H1 (cell line): ENCODE measurements around the gene LENG9. TPM values are rescaled to one million over a fixed set of nuclear protein-coding genes. Genes with fewer than 3 reads are reported as not detected.

ENCODE experiments used
- CTCF ChIA-PET: fragments of 300-600 bp; sonication (Branson Sonifier 250); formaldehyde crosslinking; loops from one replicate; lab custom pipeline; 2021; ENCODE audit not compliant: partially characterized antibody; lab: Charles Lee
- POLR2A ChIA-PET: fragments of 300-600 bp; sonication (Branson Sonifier 250); formaldehyde crosslinking; loops from one replicate; lab custom pipeline; 2021; ENCODE audit warnings: inconsistent platforms; ENCODE audit not compliant: partially characterized antibody; lab: Charles Lee
- DNase-seq, 2 experiments: peaks; one replicate each; pipeline versions ENCODE4 v3.0.0 to v3.0.0-alpha.2; 2010 to 2022; ENCODE audit warnings: low spot score in 2 of 2, low read depth in 1 of 2, mixed read lengths in 1 of 2
- FAIRE-seq: peaks from 2 replicates; lab custom pipeline; 2011; peaks lifted over from hg19 to GRCh38; lab: Jason Lieb, UNC
- H2AFZ ChIP-seq: 2 replicates; pipeline ENCODE4 v1.8.1; 2012; ENCODE audit warnings: low read length, inconsistent platforms
- H2AK5ac ChIP-seq: 2 replicates; pipeline ENCODE4 v1.6.1; 2013; ENCODE audit warnings: low read depth, low read length
- H2BK120ac ChIP-seq: replicated peaks from 2 replicates; pipeline ENCODE3; 2013; ENCODE audit warnings: low read depth, low read length, inconsistent platforms
- H2BK12ac ChIP-seq: 2 replicates; pipeline ENCODE4 v1.6.1; 2013; ENCODE audit warnings: low read depth, low read length
- H2BK15ac ChIP-seq: 2 replicates; pipeline ENCODE4 v1.6.1; 2013; ENCODE audit warnings: low read length
- H2BK20ac ChIP-seq: 2 replicates; pipeline ENCODE4 v1.6.1; 2013; ENCODE audit warnings: low read length
- H2BK5ac ChIP-seq: 2 replicates; pipeline ENCODE4 v1.6.1; 2013; ENCODE audit warnings: low read depth, low read length
- H3K14ac ChIP-seq: 2 replicates; pipeline ENCODE4 v1.6.1; 2013; ENCODE audit warnings: inconsistent platforms; ENCODE audit not compliant: insufficient read length
- H3K18ac ChIP-seq: 2 replicates; pipeline ENCODE4 v1.6.1; 2013; ENCODE audit warnings: low read length; ENCODE audit errors: extremely low read depth
- H3K23ac ChIP-seq: 2 replicates; pipeline ENCODE4 v1.6.1; 2013; ENCODE audit warnings: inconsistent platforms; ENCODE audit not compliant: insufficient read length
- H3K23me2 ChIP-seq: 2 replicates; pipeline ENCODE4 v1.6.1; 2013; ENCODE audit warnings: low read depth, low read length
- H3K27ac ChIP-seq: 2 replicates; pipeline ENCODE4 v1.6.1; 2011; ENCODE audit warnings: low read depth, low read length, inconsistent platforms
- H3K27me3 ChIP-seq, 4 experiments: replicated peaks in 1 of 4; 1 replicate in 1 of 4; 2 replicates in 3 of 4; pipeline versions ENCODE4 v1.6.1 to v1.8.1; 2011 to 2013; ENCODE audit warnings: low read length in 3 of 4, mild to moderate bottlenecking in 3 of 4, inconsistent platforms in 2 of 4, mixed read lengths in 2 of 4, moderate library complexity in 1 of 4; ENCODE audit not compliant: control insufficient read depth in 3 of 4, insufficient read depth in 3 of 4; ENCODE audit errors: extremely low read depth in 1 of 4
- H3K36me3 ChIP-seq, 4 experiments: 2 replicates each; pipeline versions ENCODE4 v1.6.1 to v1.8.1; 2011 to 2013; ENCODE audit warnings: mild to moderate bottlenecking in 4 of 4, low read length in 3 of 4, moderate library complexity in 2 of 4, control low read depth in 1 of 4, inconsistent platforms in 1 of 4; ENCODE audit not compliant: insufficient read depth in 4 of 4, control insufficient read depth in 2 of 4
- H3K4ac ChIP-seq: replicated peaks from 2 replicates; pipeline ENCODE3; 2013; ENCODE audit warnings: low read length, low read depth, mixed read lengths, inconsistent platforms; ENCODE audit not compliant: insufficient read length
- H3K4me1 ChIP-seq, 4 experiments: replicated peaks in 1 of 4; 1 replicate in 1 of 4; 2 replicates in 3 of 4; pipeline versions ENCODE4 v1.6.1 to v1.8.1; 2011 to 2013; ENCODE audit warnings: low read length in 3 of 4, inconsistent platforms in 2 of 4, mixed read lengths in 1 of 4; ENCODE audit not compliant: insufficient read depth in 4 of 4, control insufficient read depth in 3 of 4
- H3K4me2 ChIP-seq, 2 experiments: 2 replicates each; pipeline versions ENCODE4 v1.6.1 to v1.8.1; 2011 to 2013; ENCODE audit warnings: low read depth in 2 of 2, low read length in 2 of 2, control low read depth in 1 of 2, inconsistent platforms in 1 of 2, mild to moderate bottlenecking in 1 of 2; ENCODE audit not compliant: insufficient read depth in 1 of 2
- H3K4me3 ChIP-seq, 4 experiments: fragments of 200-600, 300-600 bp in 1 of 4; sonication (generic), shearing (Covaris generic), sonication (Bioruptor Twin) in 1 of 4; 2 replicates each; pipeline versions ENCODE4 v1.5.1 to v1.8.1; 2011 to 2016; ENCODE audit warnings: low read length in 4 of 4, low read depth in 3 of 4, control low read depth in 2 of 4, inconsistent platforms in 2 of 4, mild to moderate bottlenecking in 2 of 4, mixed read lengths in 1 of 4, moderate library complexity in 1 of 4; ENCODE audit not compliant: insufficient read depth in 2 of 4; ENCODE audit errors: extremely low read depth in 1 of 4
- H3K56ac ChIP-seq: replicated peaks from 2 replicates; pipeline ENCODE3; 2013; ENCODE audit warnings: low read depth, mild to moderate bottlenecking, mixed read lengths, low read length, inconsistent platforms; ENCODE audit not compliant: insufficient read length
- H3K79me1 ChIP-seq: 2 replicates; pipeline ENCODE4 v1.6.1; 2013; ENCODE audit warnings: low read depth, low read length, control low read depth
- H3K79me2 ChIP-seq, 2 experiments: 2 replicates each; pipeline versions ENCODE4 v1.6.1 to v1.8.1; 2012 to 2013; ENCODE audit warnings: low read length in 2 of 2, mild to moderate bottlenecking in 2 of 2, inconsistent platforms in 1 of 2; ENCODE audit not compliant: insufficient read depth in 2 of 2, control insufficient read depth in 1 of 2
- H3K9ac ChIP-seq, 4 experiments: replicated peaks in 1 of 4; 1 replicate in 1 of 4; 2 replicates in 3 of 4; pipeline versions ENCODE4 v1.6.1 to v1.8.1; 2011 to 2013; ENCODE audit warnings: low read depth in 3 of 4, low read length in 3 of 4, control low read depth in 2 of 4, mild to moderate bottlenecking in 2 of 4, moderate library complexity in 2 of 4, inconsistent platforms in 1 of 4; ENCODE audit errors: extremely low read depth in 1 of 4
- H3K9me3 ChIP-seq, 2 experiments: 2 replicates each; pipeline versions ENCODE4 v1.6.1 to v1.8.1; 2012 to 2013; ENCODE audit warnings: mild to moderate bottlenecking in 2 of 2, moderate library complexity in 2 of 2, control low read depth in 1 of 2, inconsistent platforms in 1 of 2, low read depth in 1 of 2, low read length in 1 of 2, mixed read lengths in 1 of 2; ENCODE audit not compliant: insufficient read depth in 2 of 2
- H4K20me1 ChIP-seq, 2 experiments: replicated peaks in 1 of 2; 2 replicates each; pipeline versions ENCODE3 to v1.8.1; 2011 to 2013; ENCODE audit warnings: inconsistent platforms in 2 of 2, low read length in 2 of 2, mild to moderate bottlenecking in 1 of 2; ENCODE audit not compliant: insufficient read depth in 2 of 2, control insufficient read depth in 1 of 2
- H4K5ac ChIP-seq: 2 replicates; pipeline ENCODE4 v1.6.1; 2013; ENCODE audit warnings: low read length, low read depth, mixed read lengths, inconsistent platforms; ENCODE audit not compliant: insufficient read length
- H4K8ac ChIP-seq: 2 replicates; pipeline ENCODE4 v1.8.0; 2013; ENCODE audit warnings: mild to moderate bottlenecking, moderate library complexity, low read length, inconsistent platforms; ENCODE audit not compliant: insufficient read depth; ENCODE audit errors: extremely low read depth
- H4K91ac ChIP-seq: replicated peaks from 2 replicates; pipeline ENCODE3; 2013; ENCODE audit warnings: low read length, mixed read lengths, inconsistent platforms; ENCODE audit not compliant: insufficient read length
- KDM1A ChIP-seq: fragments of 200-600, 300-600 bp; sonication (generic); IDR thresholded peaks from 2 replicates; pipeline ENCODE4 v1.7.1; 2016; ENCODE audit warnings: mild to moderate bottlenecking, low read length, borderline replicate concordance
- PHF8 ChIP-seq: fragments of 200-600 bp; sonication (generic); conservative IDR thresholded peaks from 2 replicates; pipeline ENCODE4 v1.7.1; 2012; ENCODE audit warnings: low read depth, mild to moderate bottlenecking, inconsistent platforms, low read length, moderate library complexity
- POLR2AphosphoS5 ChIP-seq: IDR thresholded peaks from 2 replicates; pipeline ENCODE4 v1.6.1; 2011; ENCODE audit warnings: low read depth, low read length
- RFX5 ChIP-seq: IDR thresholded peaks from 2 replicates; pipeline ENCODE4 v1.6.1; 2011; ENCODE audit warnings: low read depth, low read length, improper control_type of control experiment, borderline replicate concordance
- TAF1 ChIP-seq: IDR thresholded peaks from 2 replicates; pipeline ENCODE4 v1.6.1; 2011; ENCODE audit warnings: mild to moderate bottlenecking, low read depth, low read length
- WGBS, 2 experiments: shearing (Covaris generic) in 1 of 2; methylation state at CpG; one replicate each; pipeline versions ENCODE4 v1.1.6 to v1.1.7; 2013 to 2015; ENCODE audit warnings: low lambda C conversion rate in 2 of 2, mixed read lengths in 2 of 2, inconsistent platforms in 1 of 2, low coverage in 1 of 2, missing lambda C conversion rate in 1 of 2; ENCODE audit not compliant: insufficient replicate concordance in 2 of 2, insufficient coverage in 1 of 2, insufficient read length in 1 of 2; ENCODE audit errors: extremely low coverage in 1 of 2, missing lambda C conversion rate in 1 of 2; 5-methylcytosine and 5-hydroxymethylcytosine counted together
- polyA plus RNA-seq, 7 experiments: library from polyadenylated mRNA; depleted of rRNA in 3 of 7; stranded (reverse) in 5 of 7; unstranded in 2 of 7; fragments of >200 nt in 5 of 7; fragments of 200-250 nt in 2 of 7; gene quantifications; 1 replicate in 5 of 7; 2 replicates in 1 of 7; 4 replicates in 1 of 7; pipeline versions ENCODE4 v1.2.1 to v1.2.3, GENCODE V29; 2011 to 2013; ENCODE audit warnings: missing spikeins in 2 of 7, mixed read lengths in 2 of 7
- total RNA-seq: library from RNA; stranded (reverse); fragmentation: NEBNext Ultra II Directional; extraction: Animal tissue kit (Norgen Biotek cat#: 25700); gene quantifications from 2 replicates; pipeline ENCODE4 v1.2.1, GENCODE V29; 2021
- TF ChIP-seq, protein P1 (sequence below): IDR thresholded peaks from 2 replicates; pipeline ENCODE4 v1.6.1; 2012; ENCODE audit warnings: inconsistent platforms
- TF ChIP-seq, protein P2 (sequence below), 3 experiments: IDR thresholded peaks; 1 replicate in 2 of 3; 2 replicates in 1 of 3; pipeline versions ENCODE4 v1.5.1 to v1.6.1; 2011; ENCODE audit warnings: low read length in 3 of 3, mild to moderate bottlenecking in 3 of 3, inconsistent platforms in 2 of 3, low read depth in 1 of 3, moderate library complexity in 1 of 3; ENCODE audit not compliant: insufficient read depth in 1 of 3; ENCODE audit errors: control extremely low read depth in 1 of 3

LENG9 gene
- total and polyA plus RNA-seq, 2 of the 8 experiments (the other 6 are each of a cell fraction or from before 2014, with no cell fraction given) = 1.6 to 3.9 TPM

- Histone ChIP-seq H3K36me3 (peaks cover 14 to 37% (median 20%) of the 10 kb centered on the region in 4 experiments; a peak in 7 of 8 replicates), H3K9ac (peak overlapping the region; percentile 25 to 77 (median 74); a peak in 5 of 7 replicates), H2BK5ac (peak overlapping the region; percentile 86), H2BK15ac (no peak overlapping the region; the same call in 1 of the 2 replicates), H3K79me2 (peaks cover 0 to 4% of the 10 kb centered on the region in 2 experiments; a peak in 1 of 4 replicates), H3K4me1 (peaks cover 0 to 8% (median 5%) of the 10 kb centered on the region in 4 experiments; a peak in 5 of 7 replicates), H3K27me3 (peaks cover 0 to 11% (median 5%) of the 10 kb centered on the region in 4 experiments; a peak in 5 of 7 replicates), H3K23ac (no peak overlapping the region), H2BK120ac (no peak overlapping the region), H3K9me3 (no peaks in the 10 kb centered on the region), H4K5ac (peak overlapping the region; percentile 83), H2AK5ac (no peak overlapping the region), H3K4me2 (peak overlapping the region; percentile 35 to 95), H2BK12ac (0 out of 2 replicates have a peak overlapping the region, but pooled peaks have one; percentile 27), H4K20me1 (peaks cover 4 to 26% of the 10 kb centered on the region in 2 experiments), H3K18ac (peak overlapping the region; percentile 95), H2BK20ac (no peak overlapping the region), H4K91ac (peak overlapping the region; percentile 81), H3K4me3 (peak overlapping the region; percentile 68 to 87 (median 80)), H3K56ac (peak overlapping the region; percentile 82), H3K14ac (no peak overlapping the region), H3K4ac (peak overlapping the region; percentile 97), H4K8ac (peak overlapping the region; percentile 91), H2AFZ (no peak overlapping the region), H3K23me2 (peaks cover 8% of the 10 kb centered on the region; the same call in 1 of the 2 replicates), H3K79me1 (peaks cover 15% of the 10 kb centered on the region), H3K27ac (peak overlapping the region; percentile 75)
- FAIRE-seq (no peak), DNase-seq (peak in 1 of 2 experiments; percentile 83)
- CTCF ChIA-PET = interaction anchor here (0.6 to 2.0 kb wide), 8 partner anchors 10 to 877 kb away, joined by 3 to 13 read pairs (median 4); partner anchors contain the start of genes CDC42EP5, KMT5C and TTYH1
- 5% methylated on average over 67 of the region's 91 CpGs; no CpG with 5 or more reads in 1 of the 2 experiments for WGBS, 2 experiments
- POLR2A ChIA-PET = interaction anchor here (0.6 to 6.7 kb wide), 22 partner anchors 11 to 1084 kb away, joined by 3 to 129 read pairs (median 4); partner anchors contain the start of genes CDC42EP5, LENG8 and RPS9
- TF ChIP-seq TAF1 = peak; percentile 60
- TF ChIP-seq, protein P1, sequence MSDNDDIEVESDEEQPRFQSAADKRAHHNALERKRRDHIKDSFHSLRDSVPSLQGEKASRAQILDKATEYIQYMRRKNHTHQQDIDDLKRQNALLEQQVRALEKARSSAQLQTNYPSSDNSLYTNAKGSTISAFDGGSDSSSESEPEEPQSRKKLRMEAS = peak; percentile 94
- no peak for TF ChIP-seq RFX5
- TF ChIP-seq, protein P2, sequence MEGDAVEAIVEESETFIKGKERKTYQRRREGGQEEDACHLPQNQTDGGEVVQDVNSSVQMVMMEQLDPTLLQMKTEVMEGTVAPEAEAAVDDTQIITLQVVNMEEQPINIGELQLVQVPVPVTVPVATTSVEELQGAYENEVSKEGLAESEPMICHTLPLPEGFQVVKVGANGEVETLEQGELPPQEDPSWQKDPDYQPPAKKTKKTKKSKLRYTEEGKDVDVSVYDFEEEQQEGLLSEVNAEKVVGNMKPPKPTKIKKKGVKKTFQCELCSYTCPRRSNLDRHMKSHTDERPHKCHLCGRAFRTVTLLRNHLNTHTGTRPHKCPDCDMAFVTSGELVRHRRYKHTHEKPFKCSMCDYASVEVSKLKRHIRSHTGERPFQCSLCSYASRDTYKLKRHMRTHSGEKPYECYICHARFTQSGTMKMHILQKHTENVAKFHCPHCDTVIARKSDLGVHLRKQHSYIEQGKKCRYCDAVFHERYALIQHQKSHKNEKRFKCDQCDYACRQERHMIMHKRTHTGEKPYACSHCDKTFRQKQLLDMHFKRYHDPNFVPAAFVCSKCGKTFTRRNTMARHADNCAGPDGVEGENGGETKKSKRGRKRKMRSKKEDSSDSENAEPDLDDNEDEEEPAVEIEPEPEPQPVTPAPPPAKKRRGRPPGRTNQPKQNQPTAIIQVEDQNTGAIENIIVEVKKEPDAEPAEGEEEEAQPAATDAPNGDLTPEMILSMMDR (IDR thresholded peaks at IDR 0.05; ENCODE audit: control extremely low read depth in 1 of 3, insufficient read depth in 1 of 3, low read depth in 1 of 3, low read length in 3 of 3) = peak; percentile 44 to 65 (median 55)
- TF ChIP-seq PHF8 = peak; percentile 47
- no peak for TF ChIP-seq KDM1A
- TF ChIP-seq POLR2AphosphoS5 = peak; percentile 65
Measured at GRCh38 chr19:54462655-54463530, 685 bp downstream of the LENG9 start.
